Activated T-cell treated with anti-CD3 and anti-CD28 coated beads, Interleukin-2, amount 50 U/mL, for 4 hours (primary cell): ENCODE results near the gene DPP8. TPM values are rescaled to one million over a fixed set of nuclear protein-coding genes. Genes with fewer than 3 reads are reported as not detected.

Source experiments
- ATAC-seq, 2 donors: fragments of 200-7000 bp; cut with Tn5 transposase; one replicate each; pipeline ENCODE4 v1.10.0; 2021
- DNase-seq: peaks from one replicate; pipeline ENCODE4 v3.0.0-alpha.2; 2020
- H3K27me3 Mint-ChIP-seq: one replicate; pipeline ENCODE4 v1.8.0; 2021; ENCODE audit warnings: low read depth, mixed read lengths
- H3K36me3 Mint-ChIP-seq: one replicate; pipeline ENCODE4 v1.8.0; 2022; ENCODE audit warnings: mixed read lengths; ENCODE audit not compliant: insufficient read depth
- H3K4me1 Mint-ChIP-seq: one replicate; pipeline ENCODE4 v1.8.0; 2021; ENCODE audit warnings: low read depth, mixed read lengths
- H3K4me3 Mint-ChIP-seq: one replicate; pipeline ENCODE4 v1.8.0; 2021; ENCODE audit warnings: mild to moderate bottlenecking, moderate library complexity, mixed read lengths
- H3K9me3 Mint-ChIP-seq: one replicate; pipeline ENCODE4 v1.8.0; 2021; ENCODE audit warnings: mixed read lengths
- total RNA-seq, 3 donors: library from RNA; stranded (reverse); gene quantifications; one replicate each; pipeline ENCODE4 v1.2.1, GENCODE V29; 2021

Gene DPP8
- total RNA-seq, 3 donors from 2014 or later, result 27.4 to 30.3 (median 29.0) TPM

DNA sequence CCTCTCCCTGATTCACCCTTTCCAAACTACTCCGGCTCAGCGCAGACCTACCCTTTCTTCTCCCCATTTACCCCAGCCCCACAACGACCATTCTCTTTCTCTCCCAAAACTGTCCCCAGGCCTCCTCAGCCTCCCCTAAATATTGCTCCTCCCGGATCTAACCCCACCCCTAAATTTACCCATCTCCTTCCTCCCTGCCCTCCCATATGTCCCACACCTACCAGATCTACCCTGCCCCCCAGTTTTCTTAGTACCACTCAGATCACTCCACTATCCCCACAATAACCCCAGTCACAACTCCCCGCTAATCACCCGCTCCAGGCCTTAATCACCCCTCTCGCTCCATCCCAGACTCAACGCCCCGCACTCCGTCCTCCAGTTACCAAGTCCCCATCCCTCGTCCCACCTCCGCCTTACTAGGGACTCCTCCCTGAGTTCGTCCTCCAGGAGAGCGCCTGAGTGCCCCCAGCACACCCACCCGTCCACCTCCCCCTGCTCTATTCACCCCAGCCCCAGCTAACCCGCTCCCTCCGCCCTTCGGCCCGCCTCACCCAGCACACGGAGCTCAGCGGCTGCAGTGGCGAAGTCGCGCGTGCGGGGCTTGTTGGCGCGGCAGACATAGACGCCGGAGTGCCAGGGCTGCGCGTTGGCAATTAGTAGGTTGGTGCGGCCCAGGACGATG is 121.1 kb downstream of the DPP8 start:
- DNase-seq, result no peak
- Mint-ChIP-seq H3K36me3 (no peaks in the 10 kb centered on the region), H3K4me3 (no peak overlapping the region), H3K27me3 (peaks cover 72% of the 10 kb centered on the region), H3K9me3 (no peaks in the 10 kb centered on the region), H3K4me1 (peaks cover 3% of the 10 kb centered on the region)
- no peak for ATAC-seq

DNA sequence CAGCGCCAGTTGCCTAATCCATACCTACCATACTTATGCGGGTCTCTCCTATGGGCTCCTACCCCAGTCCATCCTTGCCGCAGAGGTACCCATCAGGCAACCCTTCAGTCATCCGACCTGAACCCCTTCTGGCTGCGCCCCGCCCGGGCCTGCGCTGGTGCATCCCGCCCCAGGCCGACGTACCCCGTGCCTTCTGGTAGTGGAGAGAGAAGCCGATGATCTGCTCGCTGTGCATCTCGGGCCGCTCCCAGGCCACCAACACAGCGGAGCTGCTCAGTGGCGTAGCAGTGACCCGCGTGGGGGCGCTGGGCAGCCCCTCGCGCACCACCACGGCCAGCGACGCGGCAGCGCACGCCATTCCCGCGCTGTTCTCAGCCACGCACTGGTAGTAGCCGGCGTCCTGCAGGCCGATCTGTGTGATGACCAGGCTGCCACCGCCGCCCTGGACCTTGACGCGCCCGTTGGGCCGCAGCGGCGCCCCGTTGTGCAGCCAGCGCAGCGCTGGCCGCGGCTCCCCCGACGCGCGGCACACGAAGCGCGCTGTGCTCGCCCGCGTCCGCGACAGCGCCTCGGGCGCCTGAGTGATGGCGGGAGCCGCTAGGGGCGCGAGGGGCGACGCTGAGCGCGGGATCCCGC is 121.8 kb downstream of the DPP8 start:
- Mint-ChIP-seq H3K9me3 (no peaks in the 10 kb centered on the region), H3K4me1 (peaks cover 3% of the 10 kb centered on the region), H3K36me3 (no peaks in the 10 kb centered on the region), H3K27me3 (peaks cover 71% of the 10 kb centered on the region), H3K4me3 (no peak overlapping the region)
- ATAC-seq, result peak; percentile 46 to 53
- DNase-seq, result no peak

DNA sequence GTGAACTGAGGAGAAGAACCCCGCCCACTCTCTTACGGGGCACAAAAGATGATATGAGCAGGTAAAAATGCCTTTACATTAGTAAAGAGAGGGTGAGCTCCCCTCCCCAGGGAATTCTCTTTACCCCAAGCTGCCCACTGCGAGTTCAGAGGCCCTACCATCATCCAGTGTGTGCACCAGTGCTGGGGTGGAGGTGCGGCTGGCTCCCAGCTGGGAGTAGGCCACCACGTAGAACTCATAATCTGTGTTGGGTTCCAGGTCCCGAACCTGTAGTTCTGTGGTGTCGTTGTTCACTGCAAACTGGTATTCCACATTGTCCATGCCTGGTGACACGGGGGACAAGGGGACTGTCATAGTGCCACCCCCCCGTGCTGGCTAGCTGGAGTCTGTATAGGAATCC is 122.6 kb downstream of the DPP8 start:
- Mint-ChIP-seq H3K4me3 (no peak overlapping the region), H3K9me3 (no peaks in the 10 kb centered on the region), H3K36me3 (no peaks in the 10 kb centered on the region), H3K4me1 (peaks cover 3% of the 10 kb centered on the region), H3K27me3 (peaks cover 71% of the 10 kb centered on the region)
- no peak for DNase-seq
- no peak for ATAC-seq

DNA sequence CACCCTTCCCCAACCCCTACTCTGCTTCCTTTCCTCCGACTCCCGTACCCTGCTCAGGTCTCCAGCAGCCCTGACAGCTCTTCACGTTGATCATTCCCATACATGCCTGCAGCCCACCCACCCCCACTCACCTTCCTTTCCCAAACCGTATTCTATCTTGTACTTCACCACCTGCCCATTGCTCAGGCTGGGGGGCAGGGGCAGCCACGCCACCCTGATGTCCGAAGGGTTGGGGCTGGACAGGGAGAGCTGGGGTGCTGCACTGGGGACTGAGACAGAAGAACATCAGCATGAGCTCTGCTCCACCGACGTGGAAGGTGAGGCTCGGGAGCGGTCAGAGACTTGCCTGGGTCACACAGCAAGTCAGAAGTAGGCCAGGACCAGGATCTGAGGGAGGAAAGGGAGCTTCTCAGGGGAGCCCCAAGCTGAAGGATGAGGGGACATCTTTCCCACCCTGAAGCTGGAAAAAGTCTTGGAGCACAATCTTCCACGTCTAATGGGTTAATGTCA is 123.2 kb downstream of the DPP8 start:
- H3K36me3 Mint-ChIP-seq, result no peaks in the 10 kb centered on the region
- H3K4me3 Mint-ChIP-seq, result no peak overlapping the region
- DNase-seq (no peak), ATAC-seq (no peak)
- H3K9me3 Mint-ChIP-seq, result no peaks in the 10 kb centered on the region
- H3K4me1 Mint-ChIP-seq, result peaks cover 3% of the 10 kb centered on the region
- H3K27me3 Mint-ChIP-seq, result peaks cover 70% of the 10 kb centered on the region

DNA sequence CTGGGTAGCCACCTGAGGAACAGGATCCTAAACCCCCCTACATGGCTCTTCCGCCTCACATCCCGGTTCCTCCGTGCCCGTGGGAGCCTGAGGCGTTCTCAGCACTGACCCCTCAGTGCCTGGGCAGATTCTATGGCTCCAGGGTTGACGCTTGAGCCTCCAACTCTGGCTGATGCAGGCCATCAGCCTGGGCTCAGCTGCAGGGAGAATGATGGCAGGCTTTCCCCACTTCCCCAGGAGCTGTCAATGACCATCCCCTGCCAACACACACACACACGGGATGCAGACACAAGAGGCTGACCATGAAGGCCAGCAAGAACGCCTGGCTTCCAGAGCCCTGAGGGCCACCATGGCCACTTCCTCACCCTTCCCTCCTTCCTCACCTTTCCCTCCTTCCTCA is 123.9 kb downstream of the DPP8 start:
- Mint-ChIP-seq H3K27me3 (peaks cover 65% of the 10 kb centered on the region), H3K4me3 (no peak overlapping the region), H3K9me3 (no peaks in the 10 kb centered on the region), H3K36me3 (no peaks in the 10 kb centered on the region), H3K4me1 (peaks cover 3% of the 10 kb centered on the region)
- DNase-seq (no peak), ATAC-seq (no peak)

DNA sequence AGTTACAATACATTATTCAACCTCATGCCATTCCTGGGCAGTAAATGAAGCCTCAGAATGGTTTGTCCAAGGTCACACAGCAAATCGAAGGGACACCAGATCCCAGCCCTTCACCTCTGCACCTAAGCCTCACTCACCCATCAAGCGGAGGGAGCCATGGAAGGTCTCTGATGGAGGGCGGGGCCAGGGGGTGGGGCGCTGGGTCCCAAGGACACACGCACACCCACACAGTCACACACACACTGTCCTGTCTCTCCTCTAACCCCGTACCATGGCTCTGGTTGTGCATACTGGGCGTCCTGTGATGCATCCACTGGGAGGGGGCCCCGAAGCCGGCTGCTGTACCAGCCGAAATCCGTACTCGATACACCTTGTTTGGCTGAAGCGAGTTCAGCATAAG is 124.4 kb downstream of the DPP8 start:
- ATAC-seq, result no peak
- DNase-seq, result no peak
- Mint-ChIP-seq H3K4me3 (no peak overlapping the region), H3K36me3 (no peaks in the 10 kb centered on the region), H3K27me3 (peaks cover 62% of the 10 kb centered on the region), H3K9me3 (no peaks in the 10 kb centered on the region), H3K4me1 (peaks cover 3% of the 10 kb centered on the region)

Other genes with a start within 250 kb of the DPP8 start
- 10 to 100 TPM; 10.5 to 14.1 (median 10.9) TPM for gene PARP16, start 230.8 kb downstream of the DPP8 start, total RNA-seq
- gene RNU5A-1, start 221.6 kb downstream of the DPP8 start, total RNA-seq, result not detected
- 10 to 100 TPM in 1 of 3 donors, not detected in 2; 14.0 TPM for gene RNU5B-1, start 213.0 kb downstream of the DPP8 start, total RNA-seq
- gene IGDCC3, start 139.7 kb downstream of the DPP8 start, total RNA-seq, result under 1 TPM in 1 of 3 donors, not detected in 2; 0.10 TPM
- gene IGDCC4, start 94.7 kb downstream of the DPP8 start, total RNA-seq, result under 1 TPM; 0.66 to 0.98 (median 0.95) TPM
- gene HACD3, start 12.8 kb upstream of the DPP8 start, total RNA-seq, result 10 to 100 TPM; 44.0 to 53.9 (median 45.9) TPM
- 10 to 100 TPM; 58.1 to 65.6 (median 64.4) TPM for gene INTS14, start 93.4 kb upstream of the DPP8 start, total RNA-seq
- 1 to 10 TPM; 3.2 to 3.4 (median 3.3) TPM for gene SLC24A1, start 104.2 kb upstream of the DPP8 start, total RNA-seq